ENCODE measurements around the gene ISCU.
"Not testable (repeated sequence)": the region's sequence is repeated elsewhere in the genome, so short reads cannot be mapped to it uniquely, and the experiment has no call there.

GRCh38 chr12:108590463-108590862 is 28.1 kb downstream of the ISCU start:
- not testable (repeated sequence) for TF ChIP-seq CTCF (IDR thresholded peaks at IDR 0.05; ENCODE audit: control extremely low read depth in 1 of 3, insufficient read depth in 1 of 3, low read depth in 1 of 3, low read length in 3 of 3); GTF2F1 (IDR thresholded peaks at IDR 0.05; ENCODE audit: borderline replicate concordance, low read depth, low read length); ZNF274 (IDR thresholded peaks at IDR 0.05; ENCODE audit: borderline replicate concordance, extremely low read depth, low read length); CBX8 (IDR thresholded peaks at IDR 0.05; ENCODE audit: borderline replicate concordance, low read depth, low read length); MAX (IDR thresholded peaks at IDR 0.05); ATF2 (IDR thresholded peaks at IDR 0.05; ENCODE audit: low read length); POLR2AphosphoS5 (IDR thresholded peaks at IDR 0.05; ENCODE audit: low read depth, low read length); TCF12 (IDR thresholded peaks at IDR 0.05; ENCODE audit: low read depth, low read length); CEBPB (IDR thresholded peaks at IDR 0.05; ENCODE audit: low read depth, low read length)

Data from H1 (cell line).